Right lobe of liver (tissue), 6 donors: ENCODE measurements around the gene CDC37. TPM values are rescaled to one million over a fixed set of nuclear protein-coding genes. Genes with fewer than 3 reads are reported as not detected.
"Not testable (repeated sequence)": the region's sequence is repeated elsewhere in the genome, so short reads cannot be mapped to it uniquely, and the experiment has no call there.

ENCODE experiments used
- ATAC-seq, 4 donors: fragments of 200-7000 bp; cut with Tn5 transposase; one replicate each; pipeline ENCODE4 v1.9.1; 2020; ENCODE audit warnings: mild to moderate bottlenecking in 4 of 4, moderate library complexity in 4 of 4
- DNase-seq, 3 donors: peaks; one replicate each; pipeline ENCODE4 v3.0.0-alpha.2; 2020
- H3K27ac ChIP-seq, 3 donors: fragments of 200-600 bp; one replicate each; pipeline ENCODE4 v1.8.0; 2022
- H3K27me3 ChIP-seq, 2 donors: fragments of 200-600 bp; one replicate each; pipeline ENCODE4 v1.8.0; 2022
- H3K36me3 ChIP-seq, 4 donors: fragments of 200-600 bp; sonication (generic) in 1 of 4; one replicate each; pipeline versions ENCODE4 v1.5.1 to v1.8.0; 2017 to 2022; ENCODE audit warnings: control low read depth in 1 of 4
- H3K4me1 ChIP-seq, 4 donors: fragments of 200-600 bp; sonication (generic) in 1 of 4; one replicate each; pipeline versions ENCODE4 v1.5.1 to v1.8.0; 2017 to 2022; ENCODE audit warnings: control low read depth in 1 of 4
- H3K4me3 ChIP-seq, 3 donors: fragments of 200-600 bp; one replicate each; pipeline ENCODE4 v1.8.0; 2022
- H3K9me3 ChIP-seq, 4 donors: fragments of 200-600 bp; sonication (generic) in 1 of 4; one replicate each; pipeline versions ENCODE4 v1.5.1 to v1.8.0; 2017 to 2022; ENCODE audit warnings: control low read depth in 1 of 4
- POLR2A ChIP-seq: fragments of 450-650 bp; IDR thresholded peaks from one replicate; pipeline ENCODE4 v1.6.1; 2017; ENCODE audit warnings: antibody characterized with exemption, mild to moderate bottlenecking
- WGBS: methylation state at CpG from one replicate; pipeline ENCODE4 v1.1.6; 2018; ENCODE audit warnings: low coverage, low lambda C conversion rate; ENCODE audit not compliant: insufficient coverage; ENCODE audit errors: missing lambda C conversion rate; 5-methylcytosine and 5-hydroxymethylcytosine counted together
- intact Hi-C, 2 donors: fragments of 100-400 bp; cut with DNase I; formaldehyde crosslinking; loops; one replicate each; pipeline versions ENCODE4 v1.11.2 to v1.14.1; 2022
- total RNA-seq, 6 experiments: library from RNA; depleted of rRNA in 2 of 6; stranded (reverse); fragments of >200 nt in 2 of 6; fragmentation: NEBNext Ultra II Directional in 3 of 6; extraction: Animal tissue kit (Norgen Biotek cat#: 25700) in 3 of 6; gene quantifications; one replicate each; pipeline versions ENCODE4 v1.1.0 to v1.2.4, GENCODE V29; 2016 to 2023
- TF ChIP-seq, protein P1 (sequence below), 4 donors: fragments of 200-600 bp in 3 of 4; fragments of 450-650 bp in 1 of 4; IDR thresholded peaks; one replicate each; pipeline versions ENCODE4 v1.5.1 to v1.8.0; 2016 to 2022; ENCODE audit warnings: antibody characterized with exemption in 4 of 4, mild to moderate bottlenecking in 2 of 4
- donor health status: DM: no; HTN: yes; CAD: no.
- donor health status: DM: no; HTN: no; CAD: no.
- donor health status: DM: no; HTN: no; CAD: no.
- donor health status: DM: no; HTN: yes; CAD: no.
- donor health status: DM: no; HTN: yes; CAD: no.

Gene CDC37
- total RNA-seq, 6 experiments from 2014 or later, result 39.6 to 74.9 (median 50.1) TPM

DNA sequence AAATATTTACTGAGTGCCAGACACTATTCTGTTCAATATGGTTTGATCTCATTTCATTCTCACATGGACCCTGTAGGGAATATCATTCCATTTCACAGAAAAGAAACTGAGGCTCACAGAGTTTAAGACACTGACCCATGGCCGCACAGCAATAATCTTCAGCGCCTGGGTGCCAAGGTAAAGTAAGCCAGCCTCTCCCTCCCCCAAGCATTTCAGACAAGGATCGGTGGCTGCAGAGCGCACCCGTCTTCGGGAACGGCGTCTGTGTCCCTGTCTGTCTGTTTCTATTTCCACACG is 12.7 kb upstream of the CDC37 start:
- peaks cover 0 to 18% of the 10 kb centered on the region in 2 donors for H3K27me3 ChIP-seq
- DNase-seq (no peak), ATAC-seq (peak in 3 of 4 donors; percentile 5 to 27 (median 10))
- peaks cover 0 to 22% (median 0%) of the 10 kb centered on the region in 4 donors for H3K4me1 ChIP-seq
- H3K4me3 ChIP-seq, result peak overlapping the region; percentile 41 to 58 (median 56)
- intact Hi-C loops, result no loop called here
- no peaks in the 10 kb centered on the region for H3K9me3 ChIP-seq
- TF ChIP-seq POLR2A, result peak; percentile 30
- TF ChIP-seq, protein P1, sequence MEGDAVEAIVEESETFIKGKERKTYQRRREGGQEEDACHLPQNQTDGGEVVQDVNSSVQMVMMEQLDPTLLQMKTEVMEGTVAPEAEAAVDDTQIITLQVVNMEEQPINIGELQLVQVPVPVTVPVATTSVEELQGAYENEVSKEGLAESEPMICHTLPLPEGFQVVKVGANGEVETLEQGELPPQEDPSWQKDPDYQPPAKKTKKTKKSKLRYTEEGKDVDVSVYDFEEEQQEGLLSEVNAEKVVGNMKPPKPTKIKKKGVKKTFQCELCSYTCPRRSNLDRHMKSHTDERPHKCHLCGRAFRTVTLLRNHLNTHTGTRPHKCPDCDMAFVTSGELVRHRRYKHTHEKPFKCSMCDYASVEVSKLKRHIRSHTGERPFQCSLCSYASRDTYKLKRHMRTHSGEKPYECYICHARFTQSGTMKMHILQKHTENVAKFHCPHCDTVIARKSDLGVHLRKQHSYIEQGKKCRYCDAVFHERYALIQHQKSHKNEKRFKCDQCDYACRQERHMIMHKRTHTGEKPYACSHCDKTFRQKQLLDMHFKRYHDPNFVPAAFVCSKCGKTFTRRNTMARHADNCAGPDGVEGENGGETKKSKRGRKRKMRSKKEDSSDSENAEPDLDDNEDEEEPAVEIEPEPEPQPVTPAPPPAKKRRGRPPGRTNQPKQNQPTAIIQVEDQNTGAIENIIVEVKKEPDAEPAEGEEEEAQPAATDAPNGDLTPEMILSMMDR (IDR thresholded peaks at IDR 0.05), result no peak
- H3K36me3 ChIP-seq, result no peaks in the 10 kb centered on the region
- 3% methylated on average over 5 of the region's 9 CpGs for WGBS
- peak overlapping the region in 2 of 3 donors; percentile 47 to 72 for H3K27ac ChIP-seq

DNA sequence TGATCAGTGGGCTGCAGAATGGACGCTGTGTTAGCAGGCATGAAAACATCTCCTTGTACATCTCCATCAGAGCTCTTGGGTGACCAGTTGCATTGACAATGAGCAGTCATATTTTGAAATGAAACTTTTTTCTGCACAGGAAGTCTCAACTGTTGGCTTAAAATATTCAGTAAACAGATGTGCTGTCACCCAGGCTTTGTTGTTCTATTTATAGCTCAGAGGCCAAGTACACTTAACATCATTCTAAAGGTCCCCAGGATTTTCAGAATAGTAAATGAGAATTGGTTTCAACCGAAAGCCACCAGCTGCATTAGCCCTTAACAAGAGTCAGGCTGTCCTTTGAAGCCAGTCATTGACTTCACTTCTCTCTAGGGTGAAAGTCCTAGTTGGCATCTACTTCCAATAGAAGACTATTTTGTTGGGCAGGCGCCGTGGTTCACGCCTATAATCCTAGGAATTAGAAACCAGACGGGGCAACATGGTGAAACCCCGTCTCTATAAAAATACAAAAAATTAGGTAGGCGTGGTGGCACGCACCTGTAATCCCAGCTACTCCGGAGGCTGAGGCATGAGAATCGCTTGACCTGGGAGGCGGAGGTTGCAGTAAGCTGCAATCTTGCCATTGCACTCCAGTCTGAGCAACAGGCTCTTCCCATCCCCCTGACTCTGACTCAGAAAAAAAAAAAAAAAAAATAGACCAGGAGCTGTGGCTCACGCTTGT is 9.1 kb upstream of the CDC37 start:
- Histone ChIP-seq H3K36me3 (no peaks in the 10 kb centered on the region), H3K27ac (no peak overlapping the region), H3K9me3 (no peaks in the 10 kb centered on the region), H3K27me3 (no peaks in the 10 kb centered on the region), H3K4me1 (peaks cover 0 to 7% (median 0%) of the 10 kb centered on the region in 4 donors), H3K4me3 (no peak overlapping the region)
- DNase-seq, result no peak
- intact Hi-C loops, result no loop called here
- TF ChIP-seq POLR2A, result no peak
- TF ChIP-seq, protein P1 (IDR thresholded peaks at IDR 0.05), result no peak
- 65% methylated on average over 13 of the region's 13 CpGs for WGBS
- ATAC-seq, result no peak

DNA sequence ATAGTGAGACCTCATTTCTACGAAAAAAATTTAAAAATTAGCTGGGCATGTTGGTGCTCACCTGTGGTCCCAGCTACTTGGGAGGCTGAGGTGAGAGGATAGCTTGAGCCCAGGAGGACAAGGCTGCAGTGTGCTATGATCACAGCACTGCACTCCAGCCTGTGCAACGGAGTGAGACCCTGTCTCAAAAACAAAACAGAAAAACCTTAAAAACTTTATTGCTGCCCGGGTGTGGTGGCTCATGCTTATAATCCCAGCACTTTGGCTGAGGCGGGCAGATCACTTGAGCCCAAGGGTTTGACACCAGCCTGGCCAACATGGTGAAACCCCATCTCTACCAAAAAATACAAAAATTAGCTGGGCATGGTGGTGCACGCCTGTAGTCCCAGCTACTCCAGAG is 7.9 kb upstream of the CDC37 start:
- ATAC-seq, H3K4me3 ChIP-seq, H3K27me3 ChIP-seq, H3K27ac ChIP-seq, H3K36me3 ChIP-seq, H3K9me3 ChIP-seq, DNase-seq, intact Hi-C loops, H3K4me1 ChIP-seq: not testable (repeated sequence)
- 57% methylated on average over 3 of the region's 5 CpGs for WGBS

DNA sequence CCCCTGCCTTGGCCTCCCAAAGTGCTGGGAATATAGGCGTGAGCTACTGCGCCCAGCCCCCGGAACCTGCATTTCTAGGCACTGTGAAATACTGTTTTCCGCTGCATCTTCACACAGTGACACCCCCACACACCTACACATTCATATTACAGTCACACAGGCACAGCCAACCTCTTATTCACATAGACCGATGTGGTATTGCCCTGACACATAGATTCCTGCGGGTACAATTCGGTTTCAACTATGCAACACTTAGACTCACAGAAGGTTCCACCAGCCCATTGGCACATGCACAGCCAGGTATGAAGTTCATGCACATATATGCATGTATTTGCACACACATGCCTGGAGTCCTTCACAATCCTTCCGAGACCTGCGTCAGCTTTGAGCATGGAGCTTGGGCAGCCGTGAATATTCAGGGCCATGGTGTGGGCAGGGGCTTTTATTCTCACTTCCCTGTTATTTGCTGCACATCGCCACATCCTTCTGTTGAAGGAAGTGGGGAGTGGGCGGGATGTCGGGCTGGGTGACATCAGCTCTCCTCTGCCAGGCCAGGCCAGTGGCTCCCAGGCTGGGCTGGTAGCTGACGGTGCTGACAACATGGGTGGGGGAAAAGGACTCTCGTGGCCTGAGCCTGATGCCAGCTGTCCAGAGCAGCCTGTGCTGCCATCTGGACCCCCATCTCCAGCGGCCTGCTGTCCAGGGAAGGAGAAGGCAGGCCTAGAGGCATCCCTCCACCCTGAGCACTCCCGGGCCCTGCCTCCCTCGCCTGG is 5.4 kb upstream of the CDC37 start:
- peak; percentile 20 to 57 (median 48) for ATAC-seq
- Histone ChIP-seq H3K9me3 (no peaks in the 10 kb centered on the region), H3K27me3 (no peaks in the 10 kb centered on the region), H3K36me3 (no peaks in the 10 kb centered on the region), H3K4me1 (peaks cover 0 to 6% (median 4%) of the 10 kb centered on the region in 4 donors), H3K4me3 (no peak overlapping the region), H3K27ac (no peak overlapping the region)
- TF ChIP-seq POLR2A, result peak; percentile 20
- TF ChIP-seq, protein P1 (IDR thresholded peaks at IDR 0.05), result no peak
- intact Hi-C loops, result no loop called here
- WGBS, result 44% methylated on average over 11 of the region's 18 CpGs
- peak in 1 of 3 donors; percentile 65 for DNase-seq

DNA sequence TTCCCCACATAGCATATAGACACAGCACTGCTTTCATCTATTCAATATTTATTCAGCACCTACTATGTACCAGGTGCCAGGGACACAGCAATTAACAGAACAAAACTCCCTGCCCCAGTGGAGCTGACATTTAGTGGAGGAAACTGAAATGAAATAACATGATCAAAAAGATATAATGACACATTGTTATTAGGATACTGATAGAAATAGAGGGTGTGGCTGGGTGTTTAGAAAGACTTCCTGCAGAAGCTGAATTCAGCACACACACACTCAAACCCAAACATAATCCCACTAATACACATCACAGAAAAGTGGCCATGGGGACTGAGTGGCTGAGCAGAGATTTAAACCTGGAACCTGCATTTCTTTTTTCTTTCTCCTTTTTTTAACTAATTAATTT is 3.8 kb upstream of the CDC37 start:
- no peaks in the 10 kb centered on the region for H3K27me3 ChIP-seq

More for the DNA sequence above, 3.8 kb upstream of the CDC37 start:
- TF ChIP-seq, protein P1 (IDR thresholded peaks at IDR 0.05), result no peak
- TF ChIP-seq POLR2A, result no peak
- no peaks in the 10 kb centered on the region for H3K9me3 ChIP-seq
- intact Hi-C loops, result no loop called here
- no peaks in the 10 kb centered on the region for H3K36me3 ChIP-seq
- peaks cover 0 to 13% (median 4%) of the 10 kb centered on the region in 4 donors for H3K4me1 ChIP-seq
- H3K4me3 ChIP-seq, result no peak overlapping the region
- DNase-seq (no peak), ATAC-seq (no peak)
- H3K27ac ChIP-seq, result no peak overlapping the region
